Psoas muscle (tissue), 8 donors: Measurements from ENCODE around the gene NFKB1. TPM values are rescaled to one million over a fixed set of nuclear protein-coding genes. Genes with fewer than 3 reads are reported as not detected.

Experiments
- ATAC-seq, 4 donors: fragments of 200-7000 bp; cut with Tn5 transposase; one replicate each; pipeline ENCODE4 v1.9.1; 2020; ENCODE audit warnings: moderate library complexity in 3 of 4, mild to moderate bottlenecking in 2 of 4
- DNase-seq, 2 donors: peaks; one replicate each; pipeline ENCODE4 v3.0.0-alpha.2; 2020
- H3K27ac ChIP-seq: fragments of 200-600 bp; one replicate; pipeline ENCODE4 v1.8.0; 2022
- H3K27me3 ChIP-seq, 3 donors: fragments of 200-600 bp in 1 of 3; one replicate each; pipeline versions ENCODE4 v1.6.1 to v1.8.0; 2013 to 2022; ENCODE audit warnings: low read length in 2 of 3, mild to moderate bottlenecking in 2 of 3, moderate library complexity in 1 of 3; ENCODE audit not compliant: insufficient read depth in 3 of 3
- H3K36me3 ChIP-seq, 2 donors: fragments of 200-600 bp in 1 of 2; one replicate each; pipeline versions ENCODE4 v1.6.1 to v1.8.0; 2013 to 2022; ENCODE audit warnings: low read depth in 1 of 2, mild to moderate bottlenecking in 1 of 2, moderate library complexity in 1 of 2; ENCODE audit not compliant: insufficient read depth in 1 of 2
- H3K4me1 ChIP-seq: fragments of 200-600 bp; one replicate; pipeline ENCODE4 v1.8.0; 2022
- H3K4me3 ChIP-seq: fragments of 200-600 bp; one replicate; pipeline ENCODE4 v1.8.0; 2022; ENCODE audit warnings: mild to moderate bottlenecking
- H3K9me3 ChIP-seq: fragments of 200-600 bp; one replicate; pipeline ENCODE4 v1.8.0; 2022
- WGBS, 3 donors: extraction: QIAGEN DNeasy Blood & Tissue Kit; methylation state at CpG; one replicate each; pipeline versions ENCODE4 v1.1.6 to v1.1.7; 2013; 5-methylcytosine and 5-hydroxymethylcytosine counted together
- intact Hi-C, 2 donors: fragments of 100-400 bp; cut with DNase I; formaldehyde crosslinking; loops; one replicate each; pipeline versions ENCODE4 v1.11.0 to v1.14.2; 2022
- polyA plus RNA-seq, 3 donors: library from polyadenylated mRNA; stranded (reverse); fragments of 200-250 nt; gene quantifications; one replicate each; pipeline ENCODE4 v1.2.3, GENCODE V29; 2013
- total RNA-seq, 4 donors: library from RNA; stranded (reverse); fragmentation: NEBNext Ultra II Directional in 2 of 4; extraction: Animal tissue kit (Norgen Biotek cat#: 25700) in 2 of 4; gene quantifications; one replicate each; pipeline versions ENCODE4 v1.2.1 to v1.2.4, GENCODE V29; 2021 to 2023
- TF ChIP-seq, protein P1 (sequence below): fragments of 200-600 bp; IDR thresholded peaks from one replicate; pipeline ENCODE4 v1.8.0; 2022; ENCODE audit warnings: antibody characterized with exemption
- donor health status: healthy with polysubstance abuse.
- donor health status: DM: no; HTN: no; CAD: no; lungs with moderate emphysema.
- donor health status: Bipolar disorder and iron deficiency.
- donor health status: healthy.
- donor health status: DM: yes; HTN: yes; CAD: no.
- donor health status: DM: no; HTN: no; CAD: no.
- donor health status: DM: no; HTN: no; CAD: no.
- donor health status: DM: yes; HTN: yes; CAD: no.

NFKB1 gene
- total and polyA plus RNA-seq, 7 donors = 11.7 to 47.5 (median 20.1) TPM

DNA sequence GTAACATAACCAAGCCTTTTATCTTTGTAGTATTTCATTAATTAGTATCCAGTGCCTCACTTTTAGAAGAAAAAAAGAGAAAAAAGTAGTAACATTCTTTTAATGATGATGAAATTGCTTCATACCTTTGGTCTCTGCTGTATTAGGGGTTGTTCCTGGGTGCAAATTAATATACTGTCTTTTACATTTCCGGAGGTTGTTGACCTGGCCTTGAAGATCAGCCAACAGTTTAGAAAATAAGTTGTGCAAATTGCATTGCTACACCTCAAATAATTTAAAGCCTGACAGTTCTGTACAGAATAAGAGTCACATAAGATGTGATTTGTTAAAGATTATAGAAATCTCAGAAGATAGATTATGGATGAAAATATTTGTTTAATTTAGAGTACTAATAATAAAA lies 3.8 kb downstream of the NFKB1 start:
- H3K36me3 ChIP-seq = no peaks in the 10 kb centered on the region
- 22 to 51% (median 24%) methylated on average over 1 of the region's 1 CpG for WGBS, 3 donors
- no peaks in the 10 kb centered on the region for H3K9me3 ChIP-seq
- DNase-seq (no peak), ATAC-seq (no peak)
- H3K27me3 ChIP-seq = no peaks in the 10 kb centered on the region
- intact Hi-C loops = loop anchor here in 1 of 2 donors (5.0 to 10.0 kb wide), 2 partner anchors 322 to 590 kb away; partner anchors contain the start of genes BDH2 and UBE2D3
- peaks cover 65% of the 10 kb centered on the region for H3K4me1 ChIP-seq
- TF ChIP-seq, protein P1, sequence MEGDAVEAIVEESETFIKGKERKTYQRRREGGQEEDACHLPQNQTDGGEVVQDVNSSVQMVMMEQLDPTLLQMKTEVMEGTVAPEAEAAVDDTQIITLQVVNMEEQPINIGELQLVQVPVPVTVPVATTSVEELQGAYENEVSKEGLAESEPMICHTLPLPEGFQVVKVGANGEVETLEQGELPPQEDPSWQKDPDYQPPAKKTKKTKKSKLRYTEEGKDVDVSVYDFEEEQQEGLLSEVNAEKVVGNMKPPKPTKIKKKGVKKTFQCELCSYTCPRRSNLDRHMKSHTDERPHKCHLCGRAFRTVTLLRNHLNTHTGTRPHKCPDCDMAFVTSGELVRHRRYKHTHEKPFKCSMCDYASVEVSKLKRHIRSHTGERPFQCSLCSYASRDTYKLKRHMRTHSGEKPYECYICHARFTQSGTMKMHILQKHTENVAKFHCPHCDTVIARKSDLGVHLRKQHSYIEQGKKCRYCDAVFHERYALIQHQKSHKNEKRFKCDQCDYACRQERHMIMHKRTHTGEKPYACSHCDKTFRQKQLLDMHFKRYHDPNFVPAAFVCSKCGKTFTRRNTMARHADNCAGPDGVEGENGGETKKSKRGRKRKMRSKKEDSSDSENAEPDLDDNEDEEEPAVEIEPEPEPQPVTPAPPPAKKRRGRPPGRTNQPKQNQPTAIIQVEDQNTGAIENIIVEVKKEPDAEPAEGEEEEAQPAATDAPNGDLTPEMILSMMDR = no peak
- H3K27ac ChIP-seq = no peak overlapping the region
- peak overlapping the region; percentile 84 for H3K4me3 ChIP-seq

DNA sequence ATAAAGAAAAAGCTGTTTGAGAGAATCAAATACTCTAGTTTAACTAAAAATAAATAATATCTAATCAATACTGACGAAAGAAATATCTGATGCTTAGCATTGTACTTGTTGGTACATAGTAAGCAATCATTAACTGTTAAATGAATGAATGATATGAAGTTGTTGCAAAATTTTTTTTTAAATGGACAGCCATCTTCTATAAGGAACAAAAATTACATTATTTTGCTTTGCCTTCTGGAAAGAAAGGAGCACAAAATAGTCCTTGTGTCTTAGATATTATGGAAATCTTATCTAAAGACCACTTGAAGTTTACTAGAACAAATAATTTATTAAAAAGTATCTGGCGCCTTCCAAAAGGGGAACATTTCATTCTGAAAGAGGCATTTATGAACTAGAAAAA lies 4.5 kb downstream of the NFKB1 start:
- Histone ChIP-seq H3K4me1 (peaks cover 58% of the 10 kb centered on the region), H3K27ac (no peak overlapping the region), H3K4me3 (no peak overlapping the region), H3K36me3 (no peaks in the 10 kb centered on the region), H3K27me3 (no peaks in the 10 kb centered on the region), H3K9me3 (no peaks in the 10 kb centered on the region)
- TF ChIP-seq, protein P1 = no peak
- ATAC-seq (no peak), DNase-seq (no peak)
- intact Hi-C loops = loop anchor here in 1 of 2 donors (10.0 kb wide), 1 partner anchor 589 kb away; the partner anchor contains the start of gene BDH2
- WGBS, 3 donors = 92 to 96% (median 94%) methylated on average over 2 of the region's 2 CpGs

DNA sequence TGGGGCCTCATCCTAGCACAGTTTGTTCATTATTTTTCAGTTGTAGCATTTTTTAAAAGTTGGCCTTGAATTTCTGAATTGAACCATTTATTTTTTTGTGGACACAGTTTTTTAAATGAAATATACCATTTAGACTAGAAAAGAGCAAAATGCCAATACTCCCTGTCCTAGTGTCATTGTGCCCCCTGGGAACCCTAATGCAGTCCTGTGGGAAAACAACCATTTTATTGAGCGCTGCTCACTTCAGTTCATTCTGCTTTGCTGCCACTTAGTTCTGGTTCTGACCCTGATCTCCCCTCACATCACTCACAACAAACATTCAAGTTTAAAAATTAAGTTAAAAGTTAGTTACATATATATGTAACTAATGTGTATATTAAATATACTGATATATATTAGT lies 5.4 kb downstream of the NFKB1 start:
- H3K27ac ChIP-seq = no peak overlapping the region
- WGBS, 3 donors = 74 to 88% (median 79%) methylated on average over 1 of the region's 1 CpG
- DNase-seq (no peak), ATAC-seq (no peak)
- no peak overlapping the region for H3K4me3 ChIP-seq
- no peaks in the 10 kb centered on the region for H3K9me3 ChIP-seq
- TF ChIP-seq, protein P1 = no peak
- no peaks in the 10 kb centered on the region for H3K27me3 ChIP-seq
- H3K36me3 ChIP-seq = no peaks in the 10 kb centered on the region
- peaks cover 58% of the 10 kb centered on the region for H3K4me1 ChIP-seq
- intact Hi-C loops = loop anchor here in 1 of 2 donors (10.0 kb wide), 1 partner anchor 588 kb away; the partner anchor contains the start of gene BDH2

DNA sequence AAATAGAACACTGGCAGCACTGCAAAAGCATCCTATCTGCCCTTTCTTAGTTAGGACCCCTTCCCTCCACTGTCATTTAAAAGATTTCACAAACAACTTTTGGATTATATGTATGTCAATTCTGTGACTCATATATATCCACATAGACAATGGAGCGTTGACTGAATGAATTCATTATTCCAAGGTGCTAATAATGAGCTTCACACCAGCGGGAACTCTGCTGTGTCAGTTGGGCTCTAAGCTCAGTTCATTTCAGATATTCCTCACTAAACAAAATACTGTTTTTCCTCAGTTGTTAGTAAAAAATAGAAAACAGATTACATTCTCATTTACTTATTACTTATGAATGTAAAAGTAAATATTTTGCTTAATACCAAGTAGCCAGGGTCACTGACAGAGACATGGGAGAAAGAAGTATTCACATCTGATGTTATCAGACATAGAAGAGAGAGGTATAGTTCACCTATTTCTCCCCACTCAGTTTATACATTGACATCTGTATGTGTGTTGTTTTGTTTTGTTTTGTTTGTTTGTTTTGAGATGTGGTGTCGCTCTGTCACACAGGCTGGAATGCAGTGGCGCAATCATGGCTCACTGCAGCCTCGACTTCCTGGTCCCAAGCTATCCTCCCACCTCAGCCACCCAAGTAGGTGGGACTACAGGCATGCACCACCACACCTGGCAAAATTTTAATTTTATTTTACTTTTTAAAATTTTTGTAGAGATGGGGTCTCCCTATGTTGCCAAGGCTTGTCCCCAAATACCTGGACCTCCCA lies 10.9 kb downstream of the NFKB1 start:
- Histone ChIP-seq H3K4me1 (peaks cover 23% of the 10 kb centered on the region), H3K27ac (no peak overlapping the region), H3K9me3 (peaks cover 6% of the 10 kb centered on the region), H3K4me3 (no peak overlapping the region), H3K27me3 (no peaks in the 10 kb centered on the region), H3K36me3 (no peaks in the 10 kb centered on the region)
- TF ChIP-seq, protein P1 = no peak
- no peak for ATAC-seq
- WGBS, 3 donors = 90 to 96% (median 94%) methylated on average over 5 of the region's 5 CpGs
- no peak for DNase-seq
- intact Hi-C loops = no loop called here
